ENCODE data around the gene SPINT4.

Gene SPINT4

GRCh38 chr20:45765980-45766379 lies 43.8 kb downstream of the SPINT4 start:
- no peak for DNase-seq

DNA sequence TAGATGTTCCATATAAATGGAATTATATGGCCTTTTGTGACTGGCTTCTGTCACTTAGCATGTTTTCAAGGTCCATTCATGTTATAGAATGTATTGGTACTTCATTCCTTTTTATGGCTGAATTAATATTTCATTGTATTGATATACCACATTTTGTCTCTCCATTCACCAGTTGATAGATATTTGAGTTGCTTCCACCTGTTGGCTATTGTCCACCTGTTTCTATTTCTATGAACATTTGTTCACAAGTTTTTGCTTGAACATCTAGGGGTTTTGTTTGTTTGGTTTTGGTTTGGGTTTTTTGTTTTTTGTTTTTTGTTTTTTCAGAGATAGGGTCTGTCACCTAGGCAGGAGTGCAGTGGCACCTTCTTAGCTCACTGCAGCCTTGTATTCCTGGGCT lies 46.3 kb downstream of the SPINT4 start:
- DNase-seq, result no peak

- peak; percentile 50 for DNase-seq
Observed at GRCh38 chr20:45771182-45771759, 49.1 kb downstream of the SPINT4 start.

DNA sequence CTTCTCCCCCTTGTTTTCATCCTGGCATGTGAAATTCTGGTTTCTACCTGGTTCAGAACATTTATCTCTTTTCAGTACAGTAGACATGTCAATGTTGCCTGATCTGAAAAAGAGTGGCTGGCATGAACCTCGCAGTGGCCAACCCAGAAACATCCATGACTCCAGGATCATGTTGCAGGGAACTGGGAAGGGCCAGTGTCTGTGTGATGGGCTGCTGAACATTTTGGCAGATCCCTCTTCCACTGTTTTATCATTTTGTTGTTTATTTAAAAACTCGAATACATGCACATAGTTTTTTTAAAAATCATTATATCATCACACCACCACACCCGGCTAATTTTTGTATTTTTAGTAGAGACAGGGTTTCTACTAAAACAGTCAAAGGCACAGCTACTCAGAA lies 50.5 kb downstream of the SPINT4 start:
- DNase-seq, result no peak

DNA sequence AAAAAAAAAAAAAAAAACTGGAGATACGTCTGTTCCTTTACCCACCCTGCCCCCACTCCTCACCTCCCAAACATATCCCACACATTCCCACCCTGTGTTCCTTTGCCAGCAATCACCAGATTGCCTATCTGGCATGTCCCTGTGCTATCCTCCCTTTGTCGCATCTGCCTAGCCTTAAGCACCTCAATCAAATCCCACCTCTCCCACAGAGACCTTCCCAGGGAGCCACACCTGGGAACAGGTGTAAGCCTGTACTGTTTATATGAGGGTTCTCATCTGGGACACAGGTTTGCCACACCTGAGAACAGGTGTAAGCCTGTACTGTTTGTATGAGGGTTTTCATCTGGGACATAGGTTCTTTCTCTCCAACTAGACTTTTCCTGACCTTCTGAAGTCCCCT lies 52.8 kb downstream of the SPINT4 start:
- DNase-seq, result no peak

DNA sequence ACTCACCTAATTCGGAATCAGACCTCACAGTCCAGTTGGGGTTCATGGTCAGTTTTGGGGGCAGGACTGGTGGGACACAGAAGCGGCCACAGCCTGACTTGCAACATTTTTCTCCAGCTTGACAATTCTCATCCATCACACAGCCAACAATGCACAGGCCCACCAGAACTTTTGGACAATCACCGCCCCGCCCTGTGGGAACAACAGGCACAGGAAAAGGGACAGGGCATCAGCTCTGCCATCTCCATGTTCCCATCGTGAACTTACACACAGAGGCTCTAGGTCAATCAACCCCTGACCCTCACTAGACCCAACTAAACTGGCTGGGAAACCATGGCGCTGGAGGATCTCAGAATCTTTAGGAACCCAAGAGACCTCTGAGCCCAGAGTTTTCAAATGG lies 53.3 kb downstream of the SPINT4 start:
- no peak for DNase-seq

Measured in NCI-H2029 (cell line).